Measurements from ENCODE around the gene ZBTB7C.

The ZBTB7C gene

DNA sequence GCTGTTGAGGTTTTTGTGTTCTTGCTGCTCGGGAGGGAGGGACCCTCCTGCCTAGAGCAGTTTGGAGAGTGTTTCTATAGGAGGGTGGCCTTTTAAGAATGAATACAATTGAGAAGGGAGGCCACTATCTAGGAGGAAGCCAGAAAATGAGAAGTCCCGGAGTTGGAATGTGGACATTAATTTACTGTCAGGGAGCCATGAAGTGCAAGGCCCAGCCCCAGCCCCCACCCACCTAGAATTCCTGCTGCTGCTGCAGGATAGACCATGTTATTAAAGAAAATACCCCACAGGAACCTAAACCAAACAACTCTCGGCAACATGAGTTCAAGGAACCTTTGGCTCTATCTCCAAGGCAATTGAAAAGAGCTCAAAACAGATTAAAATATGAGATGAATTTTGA is 46.0 kb downstream of the ZBTB7C start:
- no peak overlapping the region for H3K4me3 ChIP-seq (ENCODE audit: low read depth, low read length)
- DNase-seq (ENCODE audit: low read depth), result no peak
- TF ChIP-seq, protein P1, sequence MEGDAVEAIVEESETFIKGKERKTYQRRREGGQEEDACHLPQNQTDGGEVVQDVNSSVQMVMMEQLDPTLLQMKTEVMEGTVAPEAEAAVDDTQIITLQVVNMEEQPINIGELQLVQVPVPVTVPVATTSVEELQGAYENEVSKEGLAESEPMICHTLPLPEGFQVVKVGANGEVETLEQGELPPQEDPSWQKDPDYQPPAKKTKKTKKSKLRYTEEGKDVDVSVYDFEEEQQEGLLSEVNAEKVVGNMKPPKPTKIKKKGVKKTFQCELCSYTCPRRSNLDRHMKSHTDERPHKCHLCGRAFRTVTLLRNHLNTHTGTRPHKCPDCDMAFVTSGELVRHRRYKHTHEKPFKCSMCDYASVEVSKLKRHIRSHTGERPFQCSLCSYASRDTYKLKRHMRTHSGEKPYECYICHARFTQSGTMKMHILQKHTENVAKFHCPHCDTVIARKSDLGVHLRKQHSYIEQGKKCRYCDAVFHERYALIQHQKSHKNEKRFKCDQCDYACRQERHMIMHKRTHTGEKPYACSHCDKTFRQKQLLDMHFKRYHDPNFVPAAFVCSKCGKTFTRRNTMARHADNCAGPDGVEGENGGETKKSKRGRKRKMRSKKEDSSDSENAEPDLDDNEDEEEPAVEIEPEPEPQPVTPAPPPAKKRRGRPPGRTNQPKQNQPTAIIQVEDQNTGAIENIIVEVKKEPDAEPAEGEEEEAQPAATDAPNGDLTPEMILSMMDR (IDR thresholded peaks at IDR 0.05; ENCODE audit: low read depth, low read length, missing control alignments), result no peak

DNA sequence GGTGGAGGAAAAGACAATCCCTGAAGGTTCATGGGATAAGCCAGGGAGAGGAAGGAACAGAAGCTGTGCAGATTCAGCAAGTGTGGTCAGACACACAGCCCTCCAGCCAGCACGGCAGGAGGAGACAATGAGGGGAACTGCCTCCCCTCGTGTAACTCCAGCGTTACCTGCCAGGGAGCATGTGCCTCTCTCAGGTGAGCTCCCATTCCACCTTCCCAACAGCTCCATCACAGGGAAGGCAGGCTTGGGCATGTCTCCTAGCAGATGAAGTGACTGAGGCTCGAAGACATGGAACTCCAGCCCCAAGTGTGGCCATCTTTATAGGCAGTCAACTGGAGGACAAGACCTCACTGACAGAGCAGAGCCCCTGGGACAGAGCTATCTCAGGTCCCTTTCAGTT is 47.4 kb downstream of the ZBTB7C start:
- no peak for DNase-seq (ENCODE audit: low read depth)
- no peak overlapping the region for H3K4me3 ChIP-seq (ENCODE audit: low read depth, low read length)
- TF ChIP-seq, protein P1 (IDR thresholded peaks at IDR 0.05; ENCODE audit: low read depth, low read length, missing control alignments), result no peak

DNA sequence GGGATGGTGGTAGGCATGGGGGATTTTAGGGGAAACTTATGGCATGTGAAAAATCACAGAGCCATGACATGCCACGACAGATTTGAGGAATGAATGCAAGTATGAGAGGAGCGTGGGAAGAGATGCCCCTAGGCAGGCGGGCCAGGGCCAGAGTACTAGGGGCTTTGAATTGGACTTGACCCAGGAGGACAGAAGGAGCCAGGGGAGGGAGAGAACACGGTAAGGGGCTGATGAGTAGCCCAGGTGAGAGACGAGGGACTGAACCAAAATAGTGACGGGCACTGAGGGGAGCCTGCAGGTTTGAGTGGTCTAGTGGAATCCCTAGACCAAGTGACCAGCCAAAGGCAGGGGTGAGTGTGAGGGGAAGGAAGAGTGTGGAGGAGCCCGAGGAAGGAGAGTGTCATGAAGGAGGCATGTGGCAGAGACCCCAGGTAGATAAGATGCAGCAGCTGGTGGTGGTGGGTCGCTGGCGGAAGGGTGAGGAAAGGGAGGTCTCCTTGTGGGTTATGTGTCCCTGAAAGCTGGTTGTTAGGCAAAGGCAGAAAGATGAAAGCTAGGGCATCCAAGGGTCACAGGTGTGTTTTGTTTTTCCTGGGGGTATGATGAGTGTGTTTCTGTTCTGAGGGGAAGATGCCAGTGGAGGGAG is 48.7 kb downstream of the ZBTB7C start:
- no peak for DNase-seq (ENCODE audit: low read depth)
- H3K4me3 ChIP-seq (ENCODE audit: low read depth, low read length), result no peak overlapping the region
- TF ChIP-seq, protein P1 (IDR thresholded peaks at IDR 0.05; ENCODE audit: low read depth, low read length, missing control alignments), result no peak

DNA sequence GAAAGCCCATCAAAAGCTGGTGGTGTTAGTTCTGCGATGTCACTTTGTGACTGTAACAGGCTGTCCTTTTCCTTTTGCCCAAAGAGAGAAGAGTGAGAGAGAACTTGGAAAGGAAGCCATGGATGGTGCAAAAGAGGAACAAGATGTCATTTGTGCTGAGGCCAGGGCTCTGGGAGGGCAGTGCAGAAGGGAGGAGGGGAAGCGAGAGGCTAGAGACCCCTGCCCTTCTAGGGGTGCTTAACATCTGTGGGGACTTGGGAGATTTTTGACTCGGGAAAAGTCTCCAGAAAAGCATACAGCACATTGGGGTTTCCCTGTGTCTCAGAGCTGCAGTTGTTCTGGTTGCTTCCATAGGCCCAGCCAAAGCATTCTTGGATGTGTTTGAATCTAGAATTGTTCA is 49.6 kb downstream of the ZBTB7C start:
- TF ChIP-seq, protein P1 (IDR thresholded peaks at IDR 0.05; ENCODE audit: low read depth, low read length, missing control alignments), result no peak
- no peak overlapping the region for H3K4me3 ChIP-seq (ENCODE audit: low read depth, low read length)
- no peak for DNase-seq (ENCODE audit: low read depth)

DNA sequence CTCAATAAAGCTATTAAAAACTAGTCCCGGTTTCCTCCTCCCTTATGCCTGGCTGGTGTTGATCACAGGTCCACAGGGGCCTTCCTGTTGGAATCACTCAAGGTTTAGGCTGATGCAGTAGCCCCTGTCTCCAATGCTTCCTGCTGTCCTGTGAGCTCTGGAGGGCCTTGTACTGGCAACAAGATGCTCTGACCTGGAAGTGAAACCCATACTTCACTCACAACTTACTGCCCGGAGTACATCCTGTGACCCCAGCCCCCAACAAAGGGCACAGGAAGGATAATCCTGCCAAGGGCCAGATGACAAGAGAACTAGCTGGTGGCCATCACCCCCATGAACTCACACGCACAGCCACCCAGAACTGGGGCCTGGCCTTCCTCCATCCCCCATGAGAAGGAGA is 50.3 kb downstream of the ZBTB7C start:
- TF ChIP-seq, protein P1 (IDR thresholded peaks at IDR 0.05; ENCODE audit: low read depth, low read length, missing control alignments), result no peak
- no peak for DNase-seq (ENCODE audit: low read depth)

DNA sequence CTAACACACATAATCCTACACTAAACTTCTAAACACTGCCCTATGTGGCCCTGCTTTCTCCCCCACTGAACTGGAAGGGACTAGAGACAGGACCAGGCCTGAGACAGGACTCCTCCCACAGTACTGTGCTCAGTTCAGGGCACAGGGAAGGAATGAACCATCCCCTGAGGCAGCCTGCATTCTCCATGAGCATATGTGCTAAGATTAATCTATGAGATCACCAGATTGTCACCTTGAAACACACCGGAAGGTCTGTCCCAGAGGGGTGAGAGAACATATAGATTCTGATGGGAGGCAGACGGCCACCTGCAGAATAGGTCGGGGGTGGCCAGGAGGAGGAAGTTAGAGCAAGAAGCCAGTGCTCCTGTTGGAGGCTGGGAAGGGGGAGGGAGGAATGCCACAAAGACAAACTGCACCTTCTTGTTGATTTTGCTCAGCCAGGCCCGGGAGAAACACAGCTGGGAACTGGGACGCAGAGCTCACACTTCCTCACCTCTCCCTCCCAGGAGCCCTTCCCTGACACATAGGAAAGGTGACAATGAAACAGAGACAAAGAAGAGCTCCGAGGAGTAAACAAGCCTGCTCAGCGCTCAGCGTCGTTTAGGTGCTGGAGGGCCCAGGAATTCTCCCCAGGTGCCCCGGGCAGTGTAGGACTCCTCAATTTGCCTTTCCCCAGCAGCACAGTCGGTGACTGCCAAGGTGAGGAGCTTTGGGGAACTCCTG is 52.1 kb downstream of the ZBTB7C start:
- DNase-seq (ENCODE audit: low read depth), result no peak

More for the DNA sequence above, 50.3 kb downstream of the ZBTB7C start:
- no peak overlapping the region for H3K4me3 ChIP-seq (ENCODE audit: low read depth, low read length)

More for the DNA sequence above, 52.1 kb downstream of the ZBTB7C start:
- H3K4me3 ChIP-seq (ENCODE audit: low read depth, low read length), result no peak overlapping the region
- TF ChIP-seq, protein P1 (IDR thresholded peaks at IDR 0.05; ENCODE audit: low read depth, low read length, missing control alignments), result no peak
